ENCODE measurements around the gene SMCO3.

DNA sequence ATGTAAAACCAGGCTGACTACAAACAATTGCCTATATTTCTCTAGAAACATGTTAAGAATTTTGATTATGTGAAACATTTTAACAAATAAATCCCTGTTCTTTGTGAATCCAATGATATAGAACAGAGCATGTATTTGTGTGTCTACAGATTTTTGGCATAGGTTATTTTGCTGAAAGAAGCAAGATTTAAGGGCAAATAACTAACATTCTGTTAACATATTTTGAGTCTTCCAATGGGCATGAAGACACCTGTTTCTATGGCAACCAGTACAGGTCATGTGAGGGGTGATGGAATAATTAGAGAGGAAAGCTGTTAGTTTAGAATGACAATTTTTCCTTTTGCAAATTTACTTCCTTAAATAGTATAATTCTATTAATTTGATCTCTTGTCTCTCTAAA lies 20.5 kb upstream of the SMCO3 start:
- TF ChIP-seq, protein P1, sequence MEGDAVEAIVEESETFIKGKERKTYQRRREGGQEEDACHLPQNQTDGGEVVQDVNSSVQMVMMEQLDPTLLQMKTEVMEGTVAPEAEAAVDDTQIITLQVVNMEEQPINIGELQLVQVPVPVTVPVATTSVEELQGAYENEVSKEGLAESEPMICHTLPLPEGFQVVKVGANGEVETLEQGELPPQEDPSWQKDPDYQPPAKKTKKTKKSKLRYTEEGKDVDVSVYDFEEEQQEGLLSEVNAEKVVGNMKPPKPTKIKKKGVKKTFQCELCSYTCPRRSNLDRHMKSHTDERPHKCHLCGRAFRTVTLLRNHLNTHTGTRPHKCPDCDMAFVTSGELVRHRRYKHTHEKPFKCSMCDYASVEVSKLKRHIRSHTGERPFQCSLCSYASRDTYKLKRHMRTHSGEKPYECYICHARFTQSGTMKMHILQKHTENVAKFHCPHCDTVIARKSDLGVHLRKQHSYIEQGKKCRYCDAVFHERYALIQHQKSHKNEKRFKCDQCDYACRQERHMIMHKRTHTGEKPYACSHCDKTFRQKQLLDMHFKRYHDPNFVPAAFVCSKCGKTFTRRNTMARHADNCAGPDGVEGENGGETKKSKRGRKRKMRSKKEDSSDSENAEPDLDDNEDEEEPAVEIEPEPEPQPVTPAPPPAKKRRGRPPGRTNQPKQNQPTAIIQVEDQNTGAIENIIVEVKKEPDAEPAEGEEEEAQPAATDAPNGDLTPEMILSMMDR (IDR thresholded peaks at IDR 0.05) = no peak
- TF ChIP-seq EZH2 (IDR thresholded peaks at IDR 0.05; ENCODE audit: borderline replicate concordance, insufficient read depth, low read depth, low read length, poor library complexity, severe bottlenecking) = no peak
